Measurements from ENCODE around the gene CCNDBP1. TPM values are rescaled to one million over a fixed set of nuclear protein-coding genes. Genes with fewer than 3 reads are reported as not detected.

Gene CCNDBP1
- total RNA-seq, 6 experiments from 2014 or later, result 20.2 to 30.5 (median 22.9) TPM

- Histone ChIP-seq H3K9me3 (no peaks in the 10 kb centered on the region), H3K4me3 (no peak overlapping the region), H3K27me3 (no peaks in the 10 kb centered on the region), H3K27ac (no peak overlapping the region), H3K36me3 (no peaks in the 10 kb centered on the region), H3K4me1 (no peaks in the 10 kb centered on the region)
- ATAC-seq, result no peak
- DNase-seq, result no peak
- intact Hi-C loops (cut with DNase I), result loop anchor here in 1 of 2 donors (5.0 kb wide), 1 partner anchor 61 kb away; no protein-coding TSS in a partner anchor
- TF ChIP-seq CTCF (IDR thresholded peaks at IDR 0.05) (no peak), POLR2A (IDR thresholded peaks at IDR 0.05) (no peak)
- WGBS (ENCODE audit: insufficient coverage, low coverage, low lambda C conversion rate, missing lambda C conversion rate), result 86% methylated on average over 1 of the region's 57 CpGs
Observed at GRCh38 chr15:43226436-43227305, 41.5 kb downstream of the CCNDBP1 start.

DNA sequence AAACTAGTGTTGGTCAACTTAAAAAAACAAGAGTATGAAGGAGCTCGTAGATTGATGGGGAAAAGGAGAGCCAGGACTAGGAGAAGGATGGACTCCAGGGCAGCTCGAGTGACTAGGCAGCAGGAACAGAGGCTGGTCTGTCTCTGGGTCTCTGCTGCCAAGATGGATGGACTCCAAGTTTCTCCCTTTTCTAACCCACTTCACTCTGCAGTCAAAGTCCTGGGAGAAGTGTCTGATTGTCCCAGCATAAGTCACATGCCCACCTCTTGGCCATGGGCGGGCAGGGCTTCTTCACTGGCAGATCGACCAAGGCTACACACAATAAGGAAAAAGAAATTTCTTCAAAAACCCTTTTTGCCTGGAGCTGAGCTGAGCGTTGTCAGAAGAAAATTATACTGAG, 44.8 kb downstream of the CCNDBP1 start:
- H3K9me3 ChIP-seq, result no peaks in the 10 kb centered on the region
- whole genome bisulfite sequencing (ENCODE audit: insufficient coverage, low coverage, low lambda C conversion rate, missing lambda C conversion rate), result 65% methylated on average over 5 of the region's 5 CpGs
- no peak for TF ChIP-seq CTCF (IDR thresholded peaks at IDR 0.05)

DNA sequence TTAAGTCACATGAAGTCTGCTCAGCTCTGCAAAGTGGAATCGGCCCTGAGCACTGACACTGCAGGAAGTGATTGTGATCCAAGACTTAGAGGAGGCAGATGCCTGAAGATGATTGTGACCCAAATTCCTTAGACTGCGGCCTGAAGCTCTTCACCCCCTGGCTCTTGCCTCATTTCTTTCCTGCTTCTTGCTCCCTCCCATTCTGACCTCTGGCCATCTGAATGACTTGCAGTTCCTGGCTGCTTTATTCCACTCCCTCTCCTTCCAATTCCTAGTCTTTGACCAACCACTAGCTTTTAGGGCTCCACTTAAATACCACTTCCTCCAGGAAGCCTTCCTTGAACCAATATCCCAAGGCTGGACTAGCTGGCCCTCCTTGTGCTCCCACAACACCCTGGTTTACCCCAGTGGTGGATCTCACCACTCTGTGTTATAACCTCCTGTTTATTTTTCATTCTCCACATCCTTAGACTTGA, 45.5 kb downstream of the CCNDBP1 start:
- Histone ChIP-seq H3K9me3 (no peaks in the 10 kb centered on the region), H3K36me3 (no peaks in the 10 kb centered on the region), H3K27ac (no peak overlapping the region), H3K27me3 (no peaks in the 10 kb centered on the region), H3K4me1 (no peaks in the 10 kb centered on the region), H3K4me3 (no peak overlapping the region)
- TF ChIP-seq CTCF (IDR thresholded peaks at IDR 0.05) (no peak), POLR2A (IDR thresholded peaks at IDR 0.05) (no peak)
- DNase-seq (no peak), ATAC-seq (no peak)
- intact Hi-C loops (cut with DNase I), result loop anchor here in 1 of 2 donors (10.0 kb wide), 1 partner anchor 54 kb away; no protein-coding TSS in a partner anchor
- WGBS (ENCODE audit: insufficient coverage, low coverage, low lambda C conversion rate, missing lambda C conversion rate), result 48% methylated on average over 2 of the region's 2 CpGs

More for the DNA sequence above, 44.8 kb downstream of the CCNDBP1 start:
- Histone ChIP-seq H3K36me3 (no peaks in the 10 kb centered on the region), H3K4me1 (no peaks in the 10 kb centered on the region), H3K4me3 (no peak overlapping the region), H3K27me3 (no peaks in the 10 kb centered on the region), H3K27ac (no peak overlapping the region)
- no peak for ATAC-seq
- intact Hi-C loops (cut with DNase I), result loop anchor here (5.0 to 10.0 kb wide), 2 partner anchors 55 to 57 kb away; no protein-coding TSS in a partner anchor
- DNase-seq, result no peak

DNA sequence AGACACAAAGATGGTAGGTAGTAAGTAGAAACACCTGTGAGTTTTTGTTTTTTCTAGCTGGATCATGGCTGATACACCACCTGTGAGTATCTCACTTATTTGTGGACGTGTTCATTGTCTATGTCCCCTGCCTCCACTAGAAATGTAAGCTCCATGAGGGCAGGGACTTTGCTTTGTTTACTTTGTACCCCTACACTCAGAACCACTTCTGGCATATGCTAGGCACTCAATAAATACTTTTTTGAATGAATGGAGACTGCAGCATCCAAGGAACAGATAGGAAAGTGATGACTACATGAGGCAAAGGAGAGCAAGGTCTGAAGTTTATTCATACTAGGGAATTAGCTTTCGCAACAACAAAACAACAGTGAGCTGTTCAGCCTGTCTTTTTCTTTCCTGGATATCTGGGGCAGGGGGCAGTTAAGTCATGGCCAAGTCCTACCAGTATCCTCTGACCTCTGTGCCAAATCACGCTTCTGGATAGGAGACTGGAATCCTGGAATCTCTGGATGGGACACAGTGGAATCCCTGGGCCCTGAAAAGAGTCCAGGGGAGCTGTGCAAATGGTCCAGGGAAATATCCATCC, 47.2 kb downstream of the CCNDBP1 start:
- Histone ChIP-seq H3K27me3 (no peaks in the 10 kb centered on the region), H3K4me1 (no peaks in the 10 kb centered on the region), H3K27ac (no peak overlapping the region), H3K4me3 (no peak overlapping the region), H3K36me3 (no peaks in the 10 kb centered on the region), H3K9me3 (no peaks in the 10 kb centered on the region)
- 64% methylated on average over 3 of the region's 3 CpGs for WGBS (ENCODE audit: insufficient coverage, low coverage, low lambda C conversion rate, missing lambda C conversion rate)
- DNase-seq (no peak), ATAC-seq (no peak)
- TF ChIP-seq CTCF (IDR thresholded peaks at IDR 0.05) (no peak), POLR2A (IDR thresholded peaks at IDR 0.05) (no peak)
- intact Hi-C loops (cut with DNase I), result loop anchor here in 1 of 2 donors (10.0 kb wide), 1 partner anchor 52 kb away; no protein-coding TSS in a partner anchor
